ENCODE results near the gene DUOXA1.
"Not testable (repeated sequence)": the region's sequence is repeated elsewhere in the genome, so short reads cannot be mapped to it uniquely, and the experiment has no call there.

Gene DUOXA1

DNA sequence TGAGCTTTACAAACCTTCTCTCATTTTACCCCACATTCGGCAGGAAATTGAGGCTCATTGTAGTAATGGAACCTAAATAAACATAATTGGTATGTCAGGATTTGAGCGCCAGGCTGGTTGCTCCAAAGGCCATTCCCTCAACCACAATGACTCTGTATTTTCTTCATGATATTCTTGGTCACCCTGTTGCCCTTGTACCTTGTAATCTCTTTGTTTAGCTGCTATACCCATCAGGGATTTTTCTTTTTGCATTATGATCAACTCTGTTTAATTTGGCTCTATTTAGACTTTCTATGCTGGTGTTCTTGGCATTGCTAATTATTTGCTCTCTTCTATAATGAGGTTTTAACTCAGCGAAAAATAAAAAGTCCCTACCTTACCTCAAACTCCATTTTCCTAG is 45.5 kb downstream of the DUOXA1 start:
- in situ Hi-C loops (cut with MboI; ENCODE audit: low pct_unique_long_range_greater_than_20kb, low sequenced_read_pairs, unreplicated experiment): no loop called here
- no peak for DNase-seq (ENCODE audit: low spot score)
- TF ChIP-seq CTCF (IDR thresholded peaks at IDR 0.05; ENCODE audit: extremely low read depth, insufficient read depth, missing control alignments): no peak

DNA sequence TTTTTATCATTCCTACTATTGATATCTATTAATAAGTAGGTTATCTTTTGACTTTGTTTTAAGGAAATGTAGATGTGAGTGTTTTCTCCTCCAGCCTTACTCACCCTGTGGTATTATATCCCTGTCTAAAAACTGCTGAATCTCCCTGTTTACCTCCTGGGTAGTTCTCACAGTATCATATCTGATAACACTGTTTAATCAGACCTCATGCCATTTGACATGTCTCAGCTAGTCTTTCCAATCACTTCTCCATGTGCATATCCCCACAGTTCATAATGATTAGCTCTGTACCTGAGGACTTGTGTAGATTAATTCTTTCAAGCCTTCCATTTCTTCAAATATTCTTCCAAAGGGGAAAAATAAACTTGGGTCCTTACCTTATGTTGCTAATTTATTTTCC is 46.5 kb downstream of the DUOXA1 start:
- no peak for TF ChIP-seq CTCF (IDR thresholded peaks at IDR 0.05; ENCODE audit: extremely low read depth, insufficient read depth, missing control alignments)
- in situ Hi-C loops (cut with MboI; ENCODE audit: low pct_unique_long_range_greater_than_20kb, low sequenced_read_pairs, unreplicated experiment): no loop called here
- DNase-seq (ENCODE audit: low spot score): no peak

GRCh38 chr15:45082412-45082811 is 47.3 kb downstream of the DUOXA1 start:
- not testable (repeated sequence) for DNase-seq (ENCODE audit: low spot score)

DNA sequence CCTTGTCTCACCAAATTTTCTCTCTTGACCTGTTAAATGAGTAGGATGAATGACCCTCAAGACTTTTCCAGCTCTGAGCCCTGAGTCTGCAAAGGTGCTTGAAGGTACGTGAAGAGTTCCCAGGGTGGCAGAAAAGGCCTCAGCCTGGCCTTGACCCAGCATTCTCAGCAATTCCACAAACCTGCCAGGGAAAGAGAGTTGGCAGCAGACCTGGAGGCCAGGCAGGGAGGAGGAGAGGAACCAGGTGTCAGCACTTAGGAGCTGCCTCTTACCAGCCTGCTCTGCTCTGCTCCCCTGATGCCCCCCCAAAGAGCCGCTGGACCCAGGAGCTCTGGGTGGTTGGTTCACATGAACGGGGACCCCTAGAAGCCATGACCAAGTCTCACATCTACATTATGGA is 49.1 kb downstream of the DUOXA1 start:
- in situ Hi-C loops (cut with MboI; ENCODE audit: low pct_unique_long_range_greater_than_20kb, low sequenced_read_pairs, unreplicated experiment); DNase-seq (ENCODE audit: low spot score): not testable (repeated sequence)

More at GRCh38 chr15:45082412-45082811, 47.3 kb downstream of the DUOXA1 start:
- in situ Hi-C loops (cut with MboI; ENCODE audit: low pct_unique_long_range_greater_than_20kb, low sequenced_read_pairs, unreplicated experiment): not testable (repeated sequence)

- in situ Hi-C loops (cut with MboI; ENCODE audit: low pct_unique_long_range_greater_than_20kb, low sequenced_read_pairs, unreplicated experiment): not testable (repeated sequence)
Observed at GRCh38 chr15:45079628-45080246, 49.9 kb downstream of the DUOXA1 start.

DNA sequence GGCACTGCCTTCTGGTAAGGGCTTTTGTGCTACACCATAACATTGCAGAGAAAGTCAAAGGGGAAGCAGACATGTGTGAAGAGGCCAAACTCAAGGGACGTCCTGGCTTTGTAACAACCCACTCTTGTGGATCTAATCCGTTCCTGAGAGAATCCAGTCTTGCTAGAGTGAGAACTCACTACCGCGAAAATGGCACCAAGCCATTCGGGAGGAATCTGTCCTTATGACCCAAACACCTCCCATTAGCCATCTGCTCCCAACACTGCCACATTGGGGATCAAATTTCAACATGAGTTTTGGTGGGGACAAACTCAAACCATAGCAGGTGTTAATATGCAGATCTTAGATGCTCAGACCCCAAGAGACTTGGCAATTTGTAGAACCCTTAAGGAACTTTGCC is 50.5 kb downstream of the DUOXA1 start:
- DNase-seq (ENCODE audit: low spot score); in situ Hi-C loops (cut with MboI; ENCODE audit: low pct_unique_long_range_greater_than_20kb, low sequenced_read_pairs, unreplicated experiment): not testable (repeated sequence)

More at GRCh38 chr15:45079628-45080246, 49.9 kb downstream of the DUOXA1 start:
- not testable (repeated sequence) for DNase-seq (ENCODE audit: low spot score)

DNA sequence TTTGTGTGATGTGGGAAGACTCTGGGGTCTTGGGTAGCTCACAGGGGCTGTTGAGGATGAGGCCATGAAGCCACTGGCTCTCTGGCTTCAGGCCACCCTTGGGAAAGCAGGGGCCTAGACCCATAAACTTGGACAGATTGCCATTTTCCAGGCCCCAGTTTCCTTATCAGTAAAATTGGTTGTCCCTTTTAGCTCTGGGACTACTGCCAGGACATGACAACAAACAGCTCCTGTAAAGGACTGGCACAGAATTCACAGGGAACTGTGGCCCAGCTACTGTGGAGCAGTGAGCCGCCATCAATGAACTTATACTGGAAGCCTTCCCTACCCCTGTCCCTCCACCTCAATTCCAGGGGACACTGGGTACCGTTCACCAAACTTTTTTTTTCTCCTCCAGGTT is 52.3 kb downstream of the DUOXA1 start:
- in situ Hi-C loops (cut with MboI; ENCODE audit: low pct_unique_long_range_greater_than_20kb, low sequenced_read_pairs, unreplicated experiment); DNase-seq (ENCODE audit: low spot score): not testable (repeated sequence)

DNA sequence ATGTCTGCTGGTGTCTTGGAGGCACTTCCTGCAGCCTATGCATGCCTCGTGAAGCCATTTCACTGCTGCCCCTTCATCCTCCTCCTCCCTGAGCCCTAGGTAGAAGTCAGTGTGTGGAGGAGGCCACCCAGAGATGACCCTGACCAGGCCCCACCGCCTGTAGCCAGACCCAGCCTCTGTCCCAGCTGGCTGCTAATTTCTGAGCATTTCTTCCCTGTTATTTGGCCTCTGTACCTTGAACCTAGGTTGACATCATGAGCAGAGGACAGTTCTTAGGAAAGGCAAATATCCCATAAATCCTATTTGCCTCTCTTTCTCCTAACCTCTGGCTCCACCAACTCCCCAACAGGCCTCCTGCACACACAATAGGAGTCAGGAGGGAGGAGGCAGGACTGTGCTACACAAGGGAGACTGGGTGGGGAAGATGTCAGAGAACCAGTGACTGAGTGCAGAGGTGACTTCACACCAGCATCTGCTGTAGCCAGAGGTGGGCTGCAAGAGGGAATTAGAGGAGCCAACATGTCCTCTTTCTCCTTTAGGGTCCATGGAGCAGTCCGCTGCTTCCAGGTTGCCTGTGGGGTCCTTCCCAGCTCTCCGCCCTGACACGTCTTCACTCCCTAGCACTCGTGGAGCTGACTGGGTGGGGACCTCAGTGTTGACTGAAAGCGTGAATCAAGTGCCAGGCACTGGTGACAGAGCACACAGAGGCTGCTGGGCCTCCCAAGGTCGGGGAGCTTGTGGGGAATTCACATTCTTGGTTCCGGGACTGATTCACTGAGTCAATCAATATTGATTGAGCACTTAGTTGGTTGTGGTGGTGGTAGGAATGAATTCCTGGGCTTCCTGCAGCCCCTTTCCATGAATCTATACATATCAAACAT is 54.0 kb downstream of the DUOXA1 start:
- in situ Hi-C loops (cut with MboI; ENCODE audit: low pct_unique_long_range_greater_than_20kb, low sequenced_read_pairs, unreplicated experiment); DNase-seq (ENCODE audit: low spot score): not testable (repeated sequence)

DNA sequence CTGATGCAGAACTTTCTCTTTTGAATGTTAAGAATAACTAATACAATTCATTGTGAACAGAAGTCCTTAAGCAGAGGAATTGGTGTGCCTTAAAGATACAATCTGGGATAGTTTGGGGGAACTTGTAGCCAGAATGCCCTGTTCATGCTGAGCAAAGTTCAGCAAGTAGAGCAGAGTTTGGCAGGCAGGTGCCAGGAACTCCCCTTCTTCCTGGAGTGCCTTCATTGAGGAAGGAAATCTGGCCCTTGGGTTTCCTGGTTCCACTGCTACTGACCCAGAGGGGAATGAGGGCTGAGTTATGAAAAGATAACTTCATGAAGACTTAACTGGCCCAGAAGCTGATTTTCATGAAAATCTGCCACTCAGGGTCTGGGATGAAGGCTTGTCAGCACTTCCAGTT is 56.1 kb downstream of the DUOXA1 start:
- DNase-seq (ENCODE audit: low spot score); in situ Hi-C loops (cut with MboI; ENCODE audit: low pct_unique_long_range_greater_than_20kb, low sequenced_read_pairs, unreplicated experiment): not testable (repeated sequence)

- in situ Hi-C loops (cut with MboI; ENCODE audit: low pct_unique_long_range_greater_than_20kb, low sequenced_read_pairs, unreplicated experiment); DNase-seq (ENCODE audit: low spot score): not testable (repeated sequence)
Observed at GRCh38 chr15:45069942-45070360, 59.7 kb downstream of the DUOXA1 start.
